Endothelial cell of umbilical vein (primary cell): ENCODE results near the gene ARMC5. TPM values are rescaled to one million over a fixed set of nuclear protein-coding genes. Genes with fewer than 3 reads are reported as not detected.

Experiments used
- BruUV-seq: library from RNA; stranded (reverse); fragments of 400-500 nt; replicated peaks from 2 replicates; lab custom pipeline; 2021; lab: Mats Ljungman, UMichigan
- CTCF ChIA-PET: fragments of 300-600, 350-600 bp; sonication (Branson Sonifier 250); formaldehyde crosslinking; loops from one replicate; lab custom pipeline; 2021; ENCODE audit warnings: antibody characterized with exemption, inconsistent platforms; lab: Charles Lee
- POLR2A ChIA-PET: fragments of 300-600, 350-600 bp; sonication (Branson Sonifier 250); formaldehyde crosslinking; loops from one replicate; lab custom pipeline; 2021; ENCODE audit warnings: antibody characterized with exemption, inconsistent platforms; lab: Charles Lee
- DNase-seq: peaks from one replicate; pipeline ENCODE4 v3.0.0-alpha.2; 2011; ENCODE audit warnings: low read depth, low spot score
- FAIRE-seq: peaks from 2 replicates; lab custom pipeline; 2011; peaks lifted over from hg19 to GRCh38; lab: Jason Lieb, UNC
- H2AFZ ChIP-seq: 2 replicates; pipeline ENCODE4 v1.6.0; 2012; ENCODE audit warnings: low read depth, low read length, control low read depth, inconsistent platforms
- H3K27ac ChIP-seq: 2 replicates; pipeline ENCODE4 v1.5.1; 2011; ENCODE audit warnings: low read depth, mild to moderate bottlenecking, control low read depth, low read length, moderate library complexity; ENCODE audit not compliant: insufficient read depth
- H3K27me3 ChIP-seq, 2 experiments: 2 replicates each; pipeline versions ENCODE4 v1.6.0 to v1.6.1; 2011; ENCODE audit warnings: low read length in 2 of 2, mixed read lengths in 1 of 2; ENCODE audit not compliant: control insufficient read depth in 2 of 2, insufficient read depth in 2 of 2
- H3K36me3 ChIP-seq, 2 experiments: 2 replicates in 1 of 2; 3 replicates in 1 of 2; pipeline ENCODE4 v1.5.1; 2011; ENCODE audit warnings: low read length in 2 of 2, mild to moderate bottlenecking in 1 of 2, moderate library complexity in 1 of 2; ENCODE audit not compliant: control insufficient read depth in 2 of 2, insufficient read depth in 2 of 2; ENCODE audit errors: extremely low read depth in 1 of 2
- H3K4me1 ChIP-seq: 3 replicates; pipeline ENCODE4 v1.5.1; 2011; ENCODE audit warnings: mild to moderate bottlenecking, low read length; ENCODE audit not compliant: control insufficient read depth, insufficient read depth; ENCODE audit errors: extremely low read depth
- H3K4me2 ChIP-seq: 2 replicates; pipeline ENCODE4 v1.6.1; 2011; ENCODE audit warnings: low read length, control low read depth, mixed read lengths; ENCODE audit not compliant: insufficient read depth
- H3K4me3 ChIP-seq, 3 experiments: fragments of 200-600 bp in 1 of 3; sonication (generic), shearing (Covaris generic) in 1 of 3; replicated peaks in 1 of 3; 2 replicates each; pipeline ENCODE4 v1.5.1; 2011 to 2016; ENCODE audit warnings: control low read depth in 3 of 3, low read length in 3 of 3, mild to moderate bottlenecking in 2 of 3, inconsistent platforms in 1 of 3, low read depth in 1 of 3, moderate library complexity in 1 of 3; ENCODE audit not compliant: insufficient read depth in 1 of 3
- H3K79me2 ChIP-seq: 2 replicates; pipeline ENCODE4 v1.6.0; 2012; ENCODE audit warnings: low read length, inconsistent platforms; ENCODE audit not compliant: control insufficient read depth, insufficient read depth
- H3K9ac ChIP-seq: replicated peaks from 2 replicates; pipeline ENCODE3; 2011; ENCODE audit warnings: low read length, control low read depth; ENCODE audit not compliant: insufficient read depth; ENCODE audit errors: extremely low read depth
- H3K9me1 ChIP-seq: replicated peaks from 3 replicates; pipeline ENCODE4 v1.6.0; 2011; ENCODE audit warnings: mild to moderate bottlenecking, low read length; ENCODE audit not compliant: control insufficient read depth, insufficient read depth; ENCODE audit errors: extremely low read depth
- H3K9me3 ChIP-seq: replicated peaks from 2 replicates; pipeline ENCODE4 v1.5.1; 2012; ENCODE audit warnings: low read length, inconsistent platforms; ENCODE audit not compliant: control insufficient read depth, insufficient read depth
- H4K20me1 ChIP-seq: replicated peaks from 2 replicates; pipeline ENCODE3; 2011; ENCODE audit warnings: mild to moderate bottlenecking, low read length; ENCODE audit not compliant: control insufficient read depth, insufficient read depth; ENCODE audit errors: extremely low read depth
- CTCF ChIP-seq, 2 donors: IDR thresholded peaks; 1 replicate in 1 of 2; 2 replicates in 1 of 2; pipeline ENCODE4 v1.5.1; 2011; ENCODE audit warnings: low read length in 2 of 2, mild to moderate bottlenecking in 2 of 2, moderate library complexity in 2 of 2, control low read depth in 1 of 2, inconsistent platforms in 1 of 2, low read depth in 1 of 2; ENCODE audit not compliant: insufficient read depth in 1 of 2; ENCODE audit errors: extremely low read depth in 1 of 2
- EZH2 ChIP-seq: IDR thresholded peaks from 2 replicates; pipeline ENCODE4 v1.6.1; 2012; ENCODE audit warnings: borderline replicate concordance, low read depth, mild to moderate bottlenecking, moderate library complexity, low read length, inconsistent platforms; ENCODE audit not compliant: severe bottlenecking
- FOS ChIP-seq: IDR thresholded peaks from 2 replicates; pipeline ENCODE4 v1.6.1; 2011; ENCODE audit warnings: mild to moderate bottlenecking, low read length, moderate library complexity, borderline replicate concordance; ENCODE audit not compliant: insufficient read depth
- GATA2 ChIP-seq: IDR thresholded peaks from 2 replicates; pipeline ENCODE4 v1.7.0; 2011; ENCODE audit warnings: low read depth, mild to moderate bottlenecking, moderate library complexity, mixed read lengths, low read length; ENCODE audit not compliant: insufficient read length, insufficient read depth
- JUN ChIP-seq: IDR thresholded peaks from 2 replicates; pipeline ENCODE4 v1.6.1; 2011; ENCODE audit warnings: borderline replicate concordance, low read depth; ENCODE audit not compliant: insufficient read length, insufficient read depth
- MAX ChIP-seq: IDR thresholded peaks from 2 replicates; pipeline ENCODE4 v1.6.1; 2011; ENCODE audit not compliant: insufficient read depth, insufficient read length
- MYC ChIP-seq: IDR thresholded peaks from one replicate; pipeline ENCODE4 v1.6.1; 2011; ENCODE audit warnings: mild to moderate bottlenecking, low read depth, low read length
- POLR2A ChIP-seq: IDR thresholded peaks from 2 replicates; pipeline ENCODE4 v1.6.1; 2012; ENCODE audit warnings: low read depth, mild to moderate bottlenecking, control low read depth, low read length
- POLR2AphosphoS5 ChIP-seq: IDR thresholded peaks from 2 replicates; pipeline ENCODE4 v1.6.1; 2012; ENCODE audit warnings: low read depth, mild to moderate bottlenecking, control low read depth, low read length, moderate library complexity; ENCODE audit not compliant: insufficient read depth
- dilution Hi-C: fragments of 300-500 bp; cut with MboI; formaldehyde crosslinking; loops from one replicate; pipeline ENCODE4 v1.15.0; 2019; ENCODE audit warnings: low sequenced_read_pairs; ENCODE audit not compliant: extremely low pct_ligation_motif_present
- intact Hi-C: fragments of 100-400 bp; cut with micrococcal nuclease; formaldehyde crosslinking; loops from one replicate; pipeline ENCODE4 v1.10.0; 2022
- polyA plus RNA-seq, 4 experiments: library from polyadenylated mRNA; depleted of rRNA in 3 of 4; stranded (reverse) in 3 of 4; unstranded in 1 of 4; fragments of >200 nt; gene quantifications; 2 replicates each; pipeline versions ENCODE4 v1.2.1 to v1.2.3, GENCODE V29; 2011 to 2012; ENCODE audit warnings: missing spikeins in 1 of 4
- total RNA-seq: library from RNA; stranded (reverse); gene quantifications from 2 replicates; pipeline ENCODE4 v1.2.3, GENCODE V29; 2021

Gene ARMC5
- total and polyA plus RNA-seq, 2 donors (not counting 3 experiments of a cell fraction or from before 2014, with no cell fraction given): 17.3 to 18.8 TPM

GRCh38 chr16:31429796-31430195, 29.5 kb upstream of the ARMC5 start:
- Histone ChIP-seq H4K20me1 (no peaks in the 10 kb centered on the region), H3K9me1 (no peaks in the 10 kb centered on the region), H3K27me3 (peaks cover 4 to 6% of the 10 kb centered on the region in 2 experiments), H3K4me2 (no peak overlapping the region), H3K36me3 (no peaks in the 10 kb centered on the region), H3K9me3 (no peaks in the 10 kb centered on the region), H3K27ac (no peak overlapping the region), H3K79me2 (no peaks in the 10 kb centered on the region), H3K4me3 (no peak overlapping the region), H3K9ac (no peak overlapping the region), H2AFZ (no peak overlapping the region), H3K4me1 (no peaks in the 10 kb centered on the region)
- dilution Hi-C loops: no loop called here
- no peak for DNase-seq
- FAIRE-seq: no peak
- intact Hi-C loops: no loop called here
- CTCF ChIA-PET: interaction anchor here (1.2 to 3.1 kb wide), 4 partner anchors 10 to 47 kb away, joined by 3 to 14 read pairs (median 7); partner anchors contain the start of gene ZNF843
- BruUV-seq: no TSS peak
- POLR2A ChIA-PET: no interaction called here
- no peak for TF ChIP-seq POLR2A
- TF ChIP-seq GATA2: no peak
- no peak for TF ChIP-seq MYC
- no peak for TF ChIP-seq MAX
- TF ChIP-seq CTCF (IDR thresholded peaks at IDR 0.05; ENCODE audit: extremely low read depth in 1 of 2, insufficient read depth in 1 of 2, low read depth in 1 of 2, low read length in 2 of 2): no peak
- no peak for TF ChIP-seq FOS
- no peak for TF ChIP-seq POLR2AphosphoS5
- TF ChIP-seq JUN: no peak
- no peak for TF ChIP-seq EZH2
